Transverse colon (tissue), 4 donors: Measurements from ENCODE around the gene PLEKHA3. TPM values are rescaled to one million over a fixed set of nuclear protein-coding genes. Genes with fewer than 3 reads are reported as not detected.

ENCODE experiments used
- DNase-seq: peaks from one replicate; pipeline ENCODE4 v3.0.0-alpha.2; 2019
- H3K27ac ChIP-seq, 4 donors: fragments of 200-600 bp; sonication (generic); 2 replicates each; pipeline ENCODE4 v1.5.1; 2016 to 2018; ENCODE audit warnings: inconsistent platforms in 4 of 4
- H3K27me3 ChIP-seq: fragments of 200-600 bp; sonication (generic); 2 replicates; pipeline ENCODE4 v1.5.1; 2017; ENCODE audit warnings: inconsistent platforms
- H3K36me3 ChIP-seq, 4 donors: fragments of 200-600 bp; sonication (generic); 2 replicates each; pipeline ENCODE4 v1.5.1; 2017 to 2019; ENCODE audit warnings: inconsistent platforms in 4 of 4
- H3K4me1 ChIP-seq, 4 donors: fragments of 200-600 bp; sonication (generic); 2 replicates each; pipeline ENCODE4 v1.5.1; 2017 to 2020; ENCODE audit warnings: inconsistent platforms in 4 of 4
- H3K4me3 ChIP-seq, 4 donors: fragments of 200-600 bp; sonication (generic); 1 replicate in 1 of 4; 2 replicates in 3 of 4; pipeline versions ENCODE4 v1.5.1 to v1.6.1; 2017 to 2019; ENCODE audit warnings: inconsistent platforms in 4 of 4
- H3K9me3 ChIP-seq, 2 donors: fragments of 200-600 bp; sonication (generic); 2 replicates each; pipeline ENCODE4 v1.5.1; 2017 to 2019; ENCODE audit warnings: inconsistent platforms in 2 of 2
- CTCF ChIP-seq, 5 experiments: fragments of 200-600 bp in 3 of 5; fragments of 450-650 bp in 2 of 5; sonication (generic) in 3 of 5; IDR thresholded peaks; 1 replicate in 2 of 5; 2 replicates in 3 of 5; pipeline ENCODE4 v1.5.1; 2016 to 2017; ENCODE audit warnings: antibody characterized with exemption in 5 of 5, inconsistent platforms in 3 of 5, mild to moderate bottlenecking in 2 of 5, moderate library complexity in 1 of 5
- EP300 ChIP-seq: sonication (generic); formaldehyde crosslinking; IDR thresholded peaks from one replicate; pipeline ENCODE4 v1.6.1; 2017; ENCODE audit warnings: antibody characterized with exemption, low read depth
- POLR2A ChIP-seq: fragments of 450-650 bp; IDR thresholded peaks from one replicate; pipeline ENCODE4 v1.6.1; 2016; ENCODE audit warnings: antibody characterized with exemption, mild to moderate bottlenecking, moderate library complexity
- POLR2AphosphoS5 ChIP-seq, 3 donors: sonication (generic); formaldehyde crosslinking; IDR thresholded peaks; one replicate each; pipeline ENCODE4 v1.6.1; 2016; ENCODE audit warnings: antibody characterized with exemption in 3 of 3
- WGBS, 2 donors: methylation state at CpG; one replicate each; pipeline ENCODE4 v1.1.5; 2018; ENCODE audit warnings: low coverage in 1 of 2; 5-methylcytosine and 5-hydroxymethylcytosine counted together
- in situ Hi-C, 4 donors: fragments of 200-750 bp; cut with MboI; loops; one replicate each; pipeline versions ENCODE4 v1.15.0 to v1.15.1; 2017; ENCODE audit warnings: low sequenced_read_pairs in 3 of 4, low pct_ligation_motif_present in 1 of 4, low pct_unique_long_range_greater_than_20kb in 1 of 4
- intact Hi-C: fragments of 100-400 bp; cut with DNase I; formaldehyde crosslinking; loops from one replicate; pipeline ENCODE4 v1.15.1; 2023; ENCODE audit warnings: low total_unique reads
- total RNA-seq, 4 donors: library from RNA; depleted of rRNA; stranded (reverse); fragments of >200 nt; gene quantifications; one replicate each; pipeline ENCODE4 v1.1.0, GENCODE V29; 2016

The PLEKHA3 gene
- total RNA-seq, 4 donors from 2014 or later: 8.2 to 83.2 (median 11.0) TPM

- intact Hi-C loops: no loop called here
- DNase-seq: no peak
- Histone ChIP-seq H3K27ac (no peak overlapping the region), H3K36me3 (peaks cover 0 to 12% (median 0%) of the 10 kb centered on the region in 4 donors), H3K4me1 (no peaks in the 10 kb centered on the region), H3K4me3 (no peak overlapping the region), H3K27me3 (no peaks in the 10 kb centered on the region), H3K9me3 (no peaks in the 10 kb centered on the region)
- WGBS, 2 donors: 79 to 80% methylated on average over 2 of the region's 2 CpGs
- TF ChIP-seq EP300 (no peak), POLR2AphosphoS5 (IDR thresholded peaks at IDR 0.05) (no peak), CTCF (IDR thresholded peaks at IDR 0.05) (no peak), POLR2A (no peak)
- in situ Hi-C loops: no loop called here
Observed at GRCh38 chr2:178530131-178530530, 49.9 kb downstream of the PLEKHA3 start.

- TF ChIP-seq POLR2A (no peak), CTCF (IDR thresholded peaks at IDR 0.05) (no peak), POLR2AphosphoS5 (IDR thresholded peaks at IDR 0.05) (no peak), EP300 (no peak)
- no peak for DNase-seq
- intact Hi-C loops (no loop called here), in situ Hi-C loops (no loop called here)
- H3K4me1 ChIP-seq: no peaks in the 10 kb centered on the region
- no peaks in the 10 kb centered on the region for H3K27me3 ChIP-seq
- no peak overlapping the region for H3K27ac ChIP-seq
- no peak overlapping the region for H3K4me3 ChIP-seq
- H3K9me3 ChIP-seq: no peaks in the 10 kb centered on the region
- 65 to 92% methylated on average over 2 to 8 of the region's 8 CpGs for WGBS, 2 donors
- peaks cover 0 to 18% (median 0%) of the 10 kb centered on the region in 4 donors for H3K36me3 ChIP-seq
Observed at GRCh38 chr2:178530625-178531142, 50.4 kb downstream of the PLEKHA3 start.

GRCh38 chr2:178531168-178531567 lies 50.9 kb downstream of the PLEKHA3 start:
- intact Hi-C loops: no loop called here
- 91 to 96% methylated on average over 7 to 12 of the region's 12 CpGs for WGBS, 2 donors
- TF ChIP-seq POLR2AphosphoS5 (IDR thresholded peaks at IDR 0.05) (no peak), CTCF (IDR thresholded peaks at IDR 0.05) (no peak), EP300 (no peak), POLR2A (no peak)
- H3K4me3 ChIP-seq: no peak overlapping the region
- no peaks in the 10 kb centered on the region for H3K9me3 ChIP-seq
- H3K27me3 ChIP-seq: no peaks in the 10 kb centered on the region
- H3K27ac ChIP-seq: no peak overlapping the region
- peaks cover 0 to 19% (median 0%) of the 10 kb centered on the region in 4 donors for H3K36me3 ChIP-seq
- DNase-seq: no peak
- H3K4me1 ChIP-seq: no peaks in the 10 kb centered on the region
- in situ Hi-C loops: no loop called here

DNA sequence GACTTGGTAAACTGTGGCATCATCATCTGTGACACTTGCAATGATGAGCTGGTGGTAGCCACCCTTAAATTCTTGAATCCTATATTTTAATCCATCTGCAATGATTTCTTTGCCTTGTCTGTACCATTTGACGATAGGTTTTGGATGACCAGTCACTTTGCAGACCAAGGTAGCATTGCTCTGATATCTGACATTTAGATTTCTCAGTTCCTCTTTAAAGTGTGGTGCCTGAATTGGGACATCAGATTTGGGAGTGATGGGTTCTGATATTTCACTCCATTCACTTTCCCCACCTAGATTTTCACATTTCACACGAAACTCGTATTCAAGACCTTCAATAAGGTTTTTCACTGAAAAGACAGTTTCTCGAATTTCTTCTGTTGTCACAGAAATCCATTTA lies 55.8 kb downstream of the PLEKHA3 start:
- 96 to 100% methylated on average over 4 of the region's 4 CpGs for WGBS, 2 donors

More for the DNA sequence above, 55.8 kb downstream of the PLEKHA3 start:
- H3K27me3 ChIP-seq: no peaks in the 10 kb centered on the region
- peaks cover 0 to 19% (median 0%) of the 10 kb centered on the region in 4 donors for H3K36me3 ChIP-seq
- H3K4me1 ChIP-seq: no peaks in the 10 kb centered on the region
- no peak for DNase-seq
- no peak overlapping the region for H3K4me3 ChIP-seq
- in situ Hi-C loops (no loop called here), intact Hi-C loops (no loop called here)
- no peaks in the 10 kb centered on the region for H3K9me3 ChIP-seq
- no peak overlapping the region for H3K27ac ChIP-seq
- TF ChIP-seq POLR2AphosphoS5 (IDR thresholded peaks at IDR 0.05) (no peak), POLR2A (no peak), CTCF (IDR thresholded peaks at IDR 0.05) (no peak), EP300 (no peak)
